Left forelimb (tissue), 1 donor: ENCODE measurements around the gene PSEN1.
A peak's percentile ranks its signal among the peaks of the same experiment; 100 is the strongest.

ENCODE experiments used
- DNase-seq: peaks from one replicate; pipeline ENCODE4 v3.0.0-alpha.2; 2018; ENCODE audit warnings: low spot score

PSEN1 gene

GRCh38 chr14:73240816-73241480, 104.6 kb downstream of the PSEN1 start:
- DNase-seq: peak; percentile 51

- DNase-seq: peak; percentile 12
These were observed 105.3 kb downstream of the PSEN1 start for GRCh38 chr14:73241481-73242165.

GRCh38 chr14:73242357-73242901, 106.1 kb downstream of the PSEN1 start:
- no peak for DNase-seq

GRCh38 chr14:73243341-73243740, 107.0 kb downstream of the PSEN1 start:
- DNase-seq: no peak

- no peak for DNase-seq
These were observed 107.4 kb downstream of the PSEN1 start for GRCh38 chr14:73243748-73244147.

GRCh38 chr14:73244541-73245290, 108.4 kb downstream of the PSEN1 start:
- no peak for DNase-seq

GRCh38 chr14:73245480-73246325, 109.4 kb downstream of the PSEN1 start:
- no peak for DNase-seq

GRCh38 chr14:73246387-73247150, 110.3 kb downstream of the PSEN1 start:
- DNase-seq: no peak

GRCh38 chr14:73248108-73248868, 112.0 kb downstream of the PSEN1 start:
- DNase-seq: no peak

GRCh38 chr14:73249108-73249507, 112.8 kb downstream of the PSEN1 start:
- DNase-seq: no peak

GRCh38 chr14:73249564-73250316, 113.4 kb downstream of the PSEN1 start:
- no peak for DNase-seq

- DNase-seq: no peak
These were observed 114.0 kb downstream of the PSEN1 start for GRCh38 chr14:73250317-73250713.

GRCh38 chr14:73250781-73251500, 114.6 kb downstream of the PSEN1 start:
- DNase-seq: no peak

- no peak for DNase-seq
These were observed 115.4 kb downstream of the PSEN1 start for GRCh38 chr14:73251516-73252215.

- DNase-seq: no peak
These were observed 116.4 kb downstream of the PSEN1 start for GRCh38 chr14:73252491-73253322.

GRCh38 chr14:73253323-73253610, 117.0 kb downstream of the PSEN1 start:
- DNase-seq: no peak

GRCh38 chr14:73253721-73254120, 117.4 kb downstream of the PSEN1 start:
- peak; percentile 58 for DNase-seq
